Measurements from ENCODE around the gene SF3A1.

Gene SF3A1

GRCh38 chr22:30297276-30297990 lies 59.3 kb downstream of the SF3A1 start:
- H3K27ac ChIP-seq (ENCODE audit: low read length), result no peak overlapping the region

DNA sequence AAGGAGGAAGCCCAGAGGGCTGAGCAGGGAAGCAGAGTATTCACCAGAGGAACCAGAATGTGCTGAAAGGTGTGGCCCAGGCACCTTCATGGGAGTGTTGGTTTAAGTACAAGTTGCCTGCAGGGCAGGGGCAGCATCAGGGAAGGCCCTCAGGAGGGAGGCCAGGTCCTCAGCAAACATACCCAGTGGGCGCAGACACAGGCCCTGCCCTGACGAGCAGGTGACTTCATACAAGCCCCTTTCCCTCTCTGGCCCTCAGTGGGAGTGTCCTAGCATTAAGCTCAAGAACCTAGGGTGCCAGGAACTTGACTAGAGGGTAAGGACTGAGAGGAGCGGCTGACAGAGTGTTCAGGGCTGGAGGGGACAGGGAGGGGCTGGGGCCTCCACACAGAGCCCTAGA lies 59.9 kb downstream of the SF3A1 start:
- H3K36me3 ChIP-seq (replicated peaks; ENCODE audit: insufficient read depth, low read length), result no peaks in the 10 kb centered on the region
- no peak overlapping the region for H3K27ac ChIP-seq (ENCODE audit: low read length)
- no peak for DNase-seq
- H3K79me2 ChIP-seq (ENCODE audit: low read length), result no peaks in the 10 kb centered on the region
- no peak overlapping the region for H3K4me2 ChIP-seq (ENCODE audit: low read depth, low read length)
- H3K9me3 ChIP-seq (replicated peaks; ENCODE audit: insufficient read depth, low read length), result no peaks in the 10 kb centered on the region
- H3K4me3 ChIP-seq (ENCODE audit: low read length), result no peak overlapping the region
- H3F3A ChIP-seq (ENCODE audit: insufficient read depth, low read length), result no peaks in the 10 kb centered on the region
- H4K20me1 ChIP-seq (ENCODE audit: insufficient read depth, low read length), result no peaks in the 10 kb centered on the region
- peaks cover 1% of the 10 kb centered on the region; the same call in 1 of the 2 replicates for H3K4me1 ChIP-seq (ENCODE audit: low read length)
- H3K9ac ChIP-seq (ENCODE audit: low read length), result no peak overlapping the region
- TF ChIP-seq CTCF (IDR thresholded peaks at IDR 0.05; ENCODE audit: low read length), result no peak
- TF ChIP-seq EZH2phosphoT487 (IDR thresholded peaks at IDR 0.05; ENCODE audit: low read length), result no peak
- no peak for TF ChIP-seq EZH2 (optimal IDR thresholded peaks at IDR 0.05; ENCODE audit: low read depth, low read length)
- no peak overlapping the region for H2AFZ ChIP-seq (ENCODE audit: low read length)
- H3K9me2 ChIP-seq (replicated peaks; ENCODE audit: insufficient read depth, low read length), result no peaks in the 10 kb centered on the region
- no peaks in the 10 kb centered on the region for H3K27me3 ChIP-seq (replicated peaks; ENCODE audit: insufficient read depth, low read length)

More at GRCh38 chr22:30297276-30297990, 59.3 kb downstream of the SF3A1 start:
- Histone ChIP-seq H3K79me2 (ENCODE audit: low read length) (no peaks in the 10 kb centered on the region; the same call in 1 of the 2 replicates), H4K20me1 (ENCODE audit: insufficient read depth, low read length) (no peaks in the 10 kb centered on the region), H3K4me3 (ENCODE audit: low read length) (no peak overlapping the region), H3K36me3 (replicated peaks; ENCODE audit: insufficient read depth, low read length) (no peaks in the 10 kb centered on the region), H3K9me3 (replicated peaks; ENCODE audit: insufficient read depth, low read length) (no peaks in the 10 kb centered on the region), H2AFZ (ENCODE audit: low read length) (no peak overlapping the region), H3F3A (ENCODE audit: insufficient read depth, low read length) (no peaks in the 10 kb centered on the region), H3K9ac (ENCODE audit: low read length) (no peak overlapping the region), H3K9me2 (replicated peaks; ENCODE audit: insufficient read depth, low read length) (no peaks in the 10 kb centered on the region), H3K4me2 (ENCODE audit: low read depth, low read length) (no peak overlapping the region), H3K27me3 (replicated peaks; ENCODE audit: insufficient read depth, low read length) (no peaks in the 10 kb centered on the region), H3K4me1 (ENCODE audit: low read length) (peaks cover 7% of the 10 kb centered on the region)
- TF ChIP-seq CTCF (IDR thresholded peaks at IDR 0.05; ENCODE audit: low read length) (no peak), EZH2phosphoT487 (IDR thresholded peaks at IDR 0.05; ENCODE audit: low read length) (no peak), EZH2 (optimal IDR thresholded peaks at IDR 0.05; ENCODE audit: low read depth, low read length) (no peak)
- no peak for DNase-seq

- H3K36me3 ChIP-seq (replicated peaks; ENCODE audit: insufficient read depth, low read length), result no peaks in the 10 kb centered on the region
Observed at GRCh38 chr22:30296324-30296723, 60.4 kb downstream of the SF3A1 start.

More at GRCh38 chr22:30296324-30296723, 60.4 kb downstream of the SF3A1 start:
- H3K79me2 ChIP-seq (ENCODE audit: low read length), result no peaks in the 10 kb centered on the region
- no peak for TF ChIP-seq EZH2 (optimal IDR thresholded peaks at IDR 0.05; ENCODE audit: low read depth, low read length)
- TF ChIP-seq CTCF (IDR thresholded peaks at IDR 0.05; ENCODE audit: low read length), result no peak
- no peak for TF ChIP-seq EZH2phosphoT487 (IDR thresholded peaks at IDR 0.05; ENCODE audit: low read length)
- H3K4me3 ChIP-seq (ENCODE audit: low read length), result no peak overlapping the region
- H3K9me3 ChIP-seq (replicated peaks; ENCODE audit: insufficient read depth, low read length), result no peaks in the 10 kb centered on the region
- H2AFZ ChIP-seq (ENCODE audit: low read length), result no peak overlapping the region
- no peak for DNase-seq
- H4K20me1 ChIP-seq (ENCODE audit: insufficient read depth, low read length), result no peaks in the 10 kb centered on the region
- no peak overlapping the region for H3K9ac ChIP-seq (ENCODE audit: low read length)
- no peaks in the 10 kb centered on the region for H3F3A ChIP-seq (ENCODE audit: insufficient read depth, low read length)
- no peaks in the 10 kb centered on the region for H3K9me2 ChIP-seq (replicated peaks; ENCODE audit: insufficient read depth, low read length)
- no peak overlapping the region for H3K27ac ChIP-seq (ENCODE audit: low read length)
- H3K4me2 ChIP-seq (ENCODE audit: low read depth, low read length), result no peak overlapping the region
- no peaks in the 10 kb centered on the region for H3K27me3 ChIP-seq (replicated peaks; ENCODE audit: insufficient read depth, low read length)
- H3K4me1 ChIP-seq (ENCODE audit: low read length), result no peaks in the 10 kb centered on the region
